ENCODE data around the gene TENM4.

Gene TENM4

GRCh38 chr11:78782725-78783124, 658.1 kb downstream of the TENM4 start:
- no peaks in the 10 kb centered on the region for H3K9me3 ChIP-seq (ENCODE audit: control insufficient read depth, low read length)
- WGBS, 2 experiments (ENCODE audit: insufficient coverage in 2 of 2), result 80 to 91% methylated on average over 1 of the region's 2 CpGs
- H3K4me1 ChIP-seq (ENCODE audit: control insufficient read depth, insufficient read depth, low read length, poor library complexity, severe bottlenecking), result peaks cover 30% of the 10 kb centered on the region
- H3K27ac ChIP-seq (ENCODE audit: low read depth, low read length, severe bottlenecking), result no peak overlapping the region
- H3K4me3 ChIP-seq (ENCODE audit: extremely low read depth, insufficient read depth, low read length, poor library complexity, severe bottlenecking), result no peak overlapping the region
- H3K36me3 ChIP-seq (ENCODE audit: control insufficient read depth, insufficient read depth, low read length), result no peaks in the 10 kb centered on the region

GRCh38 chr11:78780889-78781288, 659.9 kb downstream of the TENM4 start:
- WGBS, 2 experiments (ENCODE audit: insufficient coverage in 2 of 2), result 84% methylated on average over 3 of the region's 3 CpGs; no CpG with 5 or more reads in 1 of the 2 experiments
- H3K27ac ChIP-seq (ENCODE audit: low read depth, low read length, severe bottlenecking), result no peak overlapping the region
- H3K4me3 ChIP-seq (ENCODE audit: extremely low read depth, insufficient read depth, low read length, poor library complexity, severe bottlenecking), result no peak overlapping the region
- no peaks in the 10 kb centered on the region for H3K36me3 ChIP-seq (ENCODE audit: control insufficient read depth, insufficient read depth, low read length)
- peaks cover 28% of the 10 kb centered on the region for H3K4me1 ChIP-seq (ENCODE audit: control insufficient read depth, insufficient read depth, low read length, poor library complexity, severe bottlenecking)
- no peaks in the 10 kb centered on the region for H3K9me3 ChIP-seq (ENCODE audit: control insufficient read depth, low read length)

GRCh38 chr11:78773492-78773891, 667.3 kb downstream of the TENM4 start:
- 100% methylated on average over 2 of the region's 2 CpGs; no CpG with 5 or more reads in 1 of the 2 experiments for WGBS, 2 experiments (ENCODE audit: insufficient coverage in 2 of 2)
- H3K27ac ChIP-seq (ENCODE audit: low read depth, low read length, severe bottlenecking), result no peak overlapping the region
- H3K9me3 ChIP-seq (ENCODE audit: control insufficient read depth, low read length), result no peaks in the 10 kb centered on the region
- H3K4me1 ChIP-seq (ENCODE audit: control insufficient read depth, insufficient read depth, low read length, poor library complexity, severe bottlenecking), result no peaks in the 10 kb centered on the region
- no peak overlapping the region for H3K4me3 ChIP-seq (ENCODE audit: extremely low read depth, insufficient read depth, low read length, poor library complexity, severe bottlenecking)
- no peaks in the 10 kb centered on the region for H3K36me3 ChIP-seq (ENCODE audit: control insufficient read depth, insufficient read depth, low read length)

GRCh38 chr11:78773077-78773476, 667.8 kb downstream of the TENM4 start:
- Histone ChIP-seq H3K27ac (ENCODE audit: low read depth, low read length, severe bottlenecking) (no peak overlapping the region), H3K4me1 (ENCODE audit: control insufficient read depth, insufficient read depth, low read length, poor library complexity, severe bottlenecking) (no peaks in the 10 kb centered on the region), H3K9me3 (ENCODE audit: control insufficient read depth, low read length) (no peaks in the 10 kb centered on the region), H3K4me3 (ENCODE audit: extremely low read depth, insufficient read depth, low read length, poor library complexity, severe bottlenecking) (no peak overlapping the region), H3K36me3 (ENCODE audit: control insufficient read depth, insufficient read depth, low read length) (no peaks in the 10 kb centered on the region)
- 90 to 94% methylated on average over 2 of the region's 5 CpGs for WGBS, 2 experiments (ENCODE audit: insufficient coverage in 2 of 2)

- Histone ChIP-seq H3K36me3 (ENCODE audit: control insufficient read depth, insufficient read depth, low read length) (peaks cover 6% of the 10 kb centered on the region), H3K27ac (ENCODE audit: low read depth, low read length, severe bottlenecking) (no peak overlapping the region), H3K9me3 (ENCODE audit: control insufficient read depth, low read length) (no peaks in the 10 kb centered on the region), H3K4me1 (ENCODE audit: control insufficient read depth, insufficient read depth, low read length, poor library complexity, severe bottlenecking) (no peaks in the 10 kb centered on the region), H3K4me3 (ENCODE audit: extremely low read depth, insufficient read depth, low read length, poor library complexity, severe bottlenecking) (no peak overlapping the region)
- WGBS, 2 experiments (ENCODE audit: insufficient coverage in 2 of 2), result 92 to 93% methylated on average over 2 to 3 of the region's 3 CpGs
Observed at GRCh38 chr11:78772186-78772585, 668.6 kb downstream of the TENM4 start.

GRCh38 chr11:78770931-78771330, 669.9 kb downstream of the TENM4 start:
- Histone ChIP-seq H3K4me1 (ENCODE audit: control insufficient read depth, insufficient read depth, low read length, poor library complexity, severe bottlenecking) (no peaks in the 10 kb centered on the region), H3K9me3 (ENCODE audit: control insufficient read depth, low read length) (no peaks in the 10 kb centered on the region), H3K27ac (ENCODE audit: low read depth, low read length, severe bottlenecking) (no peak overlapping the region), H3K36me3 (ENCODE audit: control insufficient read depth, insufficient read depth, low read length) (peaks cover 9% of the 10 kb centered on the region), H3K4me3 (ENCODE audit: extremely low read depth, insufficient read depth, low read length, poor library complexity, severe bottlenecking) (no peak overlapping the region)
- 98 to 100% methylated on average over 3 to 4 of the region's 6 CpGs for WGBS, 2 experiments (ENCODE audit: insufficient coverage in 2 of 2)

GRCh38 chr11:78768971-78769370, 671.9 kb downstream of the TENM4 start:
- 91 to 96% methylated on average over 2 to 4 of the region's 5 CpGs for WGBS, 2 experiments (ENCODE audit: insufficient coverage in 2 of 2)
- no peak overlapping the region for H3K4me3 ChIP-seq (ENCODE audit: extremely low read depth, insufficient read depth, low read length, poor library complexity, severe bottlenecking)

GRCh38 chr11:78768345-78768744, 672.5 kb downstream of the TENM4 start:
- no peak overlapping the region for H3K27ac ChIP-seq (ENCODE audit: low read depth, low read length, severe bottlenecking)
- no peaks in the 10 kb centered on the region for H3K9me3 ChIP-seq (ENCODE audit: control insufficient read depth, low read length)
- H3K4me1 ChIP-seq (ENCODE audit: control insufficient read depth, insufficient read depth, low read length, poor library complexity, severe bottlenecking), result no peaks in the 10 kb centered on the region
- H3K4me3 ChIP-seq (ENCODE audit: extremely low read depth, insufficient read depth, low read length, poor library complexity, severe bottlenecking), result no peak overlapping the region
- WGBS, 2 experiments (ENCODE audit: insufficient coverage in 2 of 2), result 90 to 100% methylated on average over 1 to 2 of the region's 3 CpGs
- peaks cover 9% of the 10 kb centered on the region for H3K36me3 ChIP-seq (ENCODE audit: control insufficient read depth, insufficient read depth, low read length)

More at GRCh38 chr11:78768971-78769370, 671.9 kb downstream of the TENM4 start:
- Histone ChIP-seq H3K36me3 (ENCODE audit: control insufficient read depth, insufficient read depth, low read length) (peaks cover 9% of the 10 kb centered on the region), H3K4me1 (ENCODE audit: control insufficient read depth, insufficient read depth, low read length, poor library complexity, severe bottlenecking) (no peaks in the 10 kb centered on the region), H3K9me3 (ENCODE audit: control insufficient read depth, low read length) (no peaks in the 10 kb centered on the region), H3K27ac (ENCODE audit: low read depth, low read length, severe bottlenecking) (no peak overlapping the region)

GRCh38 chr11:78767027-78767932, 673.5 kb downstream of the TENM4 start:
- Histone ChIP-seq H3K9me3 (ENCODE audit: control insufficient read depth, low read length) (no peaks in the 10 kb centered on the region), H3K4me3 (ENCODE audit: extremely low read depth, insufficient read depth, low read length, poor library complexity, severe bottlenecking) (no peak overlapping the region), H3K4me1 (ENCODE audit: control insufficient read depth, insufficient read depth, low read length, poor library complexity, severe bottlenecking) (no peaks in the 10 kb centered on the region), H3K36me3 (ENCODE audit: control insufficient read depth, insufficient read depth, low read length) (peaks cover 9% of the 10 kb centered on the region), H3K27ac (ENCODE audit: low read depth, low read length, severe bottlenecking) (no peak overlapping the region)
- 95 to 99% methylated on average over 4 to 6 of the region's 8 CpGs for WGBS, 2 experiments (ENCODE audit: insufficient coverage in 2 of 2)

- WGBS, 2 experiments (ENCODE audit: insufficient coverage in 2 of 2), result 86 to 100% methylated on average over 1 of the region's 4 CpGs
- H3K27ac ChIP-seq (ENCODE audit: low read depth, low read length, severe bottlenecking), result no peak overlapping the region
- no peaks in the 10 kb centered on the region for H3K4me1 ChIP-seq (ENCODE audit: control insufficient read depth, insufficient read depth, low read length, poor library complexity, severe bottlenecking)
- H3K36me3 ChIP-seq (ENCODE audit: control insufficient read depth, insufficient read depth, low read length), result peaks cover 9% of the 10 kb centered on the region
- H3K4me3 ChIP-seq (ENCODE audit: extremely low read depth, insufficient read depth, low read length, poor library complexity, severe bottlenecking), result no peak overlapping the region
- no peaks in the 10 kb centered on the region for H3K9me3 ChIP-seq (ENCODE audit: control insufficient read depth, low read length)
Observed at GRCh38 chr11:78764946-78765345, 675.9 kb downstream of the TENM4 start.

- WGBS, 2 experiments (ENCODE audit: insufficient coverage in 2 of 2), result 95 to 96% methylated on average over 4 of the region's 4 CpGs
Observed at GRCh38 chr11:78763664-78764063, 677.2 kb downstream of the TENM4 start.

More at GRCh38 chr11:78763664-78764063, 677.2 kb downstream of the TENM4 start:
- no peak overlapping the region for H3K4me3 ChIP-seq (ENCODE audit: extremely low read depth, insufficient read depth, low read length, poor library complexity, severe bottlenecking)
- H3K27ac ChIP-seq (ENCODE audit: low read depth, low read length, severe bottlenecking), result no peak overlapping the region
- H3K36me3 ChIP-seq (ENCODE audit: control insufficient read depth, insufficient read depth, low read length), result peaks cover 9% of the 10 kb centered on the region
- H3K9me3 ChIP-seq (ENCODE audit: control insufficient read depth, low read length), result no peaks in the 10 kb centered on the region
- no peaks in the 10 kb centered on the region for H3K4me1 ChIP-seq (ENCODE audit: control insufficient read depth, insufficient read depth, low read length, poor library complexity, severe bottlenecking)
